ENCODE results near the gene MRPL16.

- no peak for TF ChIP-seq NR2C2 (CRISPR knock-in tag; IDR thresholded peaks at IDR 0.05)
- no peak for TF ChIP-seq CTCF (IDR thresholded peaks at IDR 0.05)
- no peak for TF ChIP-seq HMGXB4 (CRISPR knock-in tag; IDR thresholded peaks at IDR 0.05)
- no peak for TF ChIP-seq TEAD1 (CRISPR knock-in tag; IDR thresholded peaks at IDR 0.05)
- no peak for TF ChIP-seq ETV6 (CRISPR knock-in tag; IDR thresholded peaks at IDR 0.05)
Measured at GRCh38 chr11:59769111-59769510, 41.5 kb downstream of the MRPL16 start.
